Measurements from ENCODE around the gene CCDC7. TPM values are rescaled to one million over a fixed set of nuclear protein-coding genes. Genes with fewer than 3 reads are reported as not detected.

The CCDC7 gene
- total RNA-seq, 1 experiment from 2014 or later: 1.9 TPM

GRCh38 chr10:32786968-32787367, 341.0 kb downstream of the CCDC7 start:
- ATAC-seq (no peak), DNase-seq (ENCODE audit: low spot score) (no peak)
- POLR2A ChIA-PET: no interaction called here
- CTCF ChIA-PET: interaction anchor here (2.3 kb wide), 1 partner anchor 222 kb away, joined by 9 read pairs; no protein-coding TSS in a partner anchor
- TF ChIP-seq ZNF138 (CRISPR knock-in tag; conservative IDR thresholded peaks at IDR 0.05) (no peak), IRF1 (CRISPR knock-in tag; IDR thresholded peaks at IDR 0.05) (no peak), NR2C2 (CRISPR knock-in tag; IDR thresholded peaks at IDR 0.05) (no peak), ETV6 (CRISPR knock-in tag; IDR thresholded peaks at IDR 0.05) (no peak), AR (CRISPR knock-in tag; IDR thresholded peaks at IDR 0.05) (no peak), HMGA2 (CRISPR knock-in tag; IDR thresholded peaks at IDR 0.05) (no peak), ZNF232 (CRISPR knock-in tag; IDR thresholded peaks at IDR 0.05) (no peak), RORB (CRISPR knock-in tag; IDR thresholded peaks at IDR 0.05) (no peak), ERG (CRISPR knock-in tag; IDR thresholded peaks at IDR 0.05) (no peak), ESRRA (CRISPR knock-in tag; IDR thresholded peaks at IDR 0.05; ENCODE audit: borderline replicate concordance) (no peak), NR3C1 (CRISPR knock-in tag; conservative IDR thresholded peaks at IDR 0.05; ENCODE audit: low read depth) (no peak), ZBTB43 (CRISPR knock-in tag; IDR thresholded peaks at IDR 0.05) (no peak), ZNF423 (CRISPR knock-in tag; IDR thresholded peaks at IDR 0.05) (no peak), NFYB (CRISPR knock-in tag; conservative IDR thresholded peaks at IDR 0.05; ENCODE audit: low read depth) (no peak)
- TF ChIP-seq, protein P1, sequence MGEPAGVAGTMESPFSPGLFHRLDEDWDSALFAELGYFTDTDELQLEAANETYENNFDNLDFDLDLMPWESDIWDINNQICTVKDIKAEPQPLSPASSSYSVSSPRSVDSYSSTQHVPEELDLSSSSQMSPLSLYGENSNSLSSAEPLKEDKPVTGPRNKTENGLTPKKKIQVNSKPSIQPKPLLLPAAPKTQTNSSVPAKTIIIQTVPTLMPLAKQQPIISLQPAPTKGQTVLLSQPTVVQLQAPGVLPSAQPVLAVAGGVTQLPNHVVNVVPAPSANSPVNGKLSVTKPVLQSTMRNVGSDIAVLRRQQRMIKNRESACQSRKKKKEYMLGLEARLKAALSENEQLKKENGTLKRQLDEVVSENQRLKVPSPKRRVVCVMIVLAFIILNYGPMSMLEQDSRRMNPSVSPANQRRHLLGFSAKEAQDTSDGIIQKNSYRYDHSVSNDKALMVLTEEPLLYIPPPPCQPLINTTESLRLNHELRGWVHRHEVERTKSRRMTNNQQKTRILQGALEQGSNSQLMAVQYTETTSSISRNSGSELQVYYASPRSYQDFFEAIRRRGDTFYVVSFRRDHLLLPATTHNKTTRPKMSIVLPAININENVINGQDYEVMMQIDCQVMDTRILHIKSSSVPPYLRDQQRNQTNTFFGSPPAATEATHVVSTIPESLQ (CRISPR knock-in tag; IDR thresholded peaks at IDR 0.05): no peak
- TF ChIP-seq, protein P2, sequence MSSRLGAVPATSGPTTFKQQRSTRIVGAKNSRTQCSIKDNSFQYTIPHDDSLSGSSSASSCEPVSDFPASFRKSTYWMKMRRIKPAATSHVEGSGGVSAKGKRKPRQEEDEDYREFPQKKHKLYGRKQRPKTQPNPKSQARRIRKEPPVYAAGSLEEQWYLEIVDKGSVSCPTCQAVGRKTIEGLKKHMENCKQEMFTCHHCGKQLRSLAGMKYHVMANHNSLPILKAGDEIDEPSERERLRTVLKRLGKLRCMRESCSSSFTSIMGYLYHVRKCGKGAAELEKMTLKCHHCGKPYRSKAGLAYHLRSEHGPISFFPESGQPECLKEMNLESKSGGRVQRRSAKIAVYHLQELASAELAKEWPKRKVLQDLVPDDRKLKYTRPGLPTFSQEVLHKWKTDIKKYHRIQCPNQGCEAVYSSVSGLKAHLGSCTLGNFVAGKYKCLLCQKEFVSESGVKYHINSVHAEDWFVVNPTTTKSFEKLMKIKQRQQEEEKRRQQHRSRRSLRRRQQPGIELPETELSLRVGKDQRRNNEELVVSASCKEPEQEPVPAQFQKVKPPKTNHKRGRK (CRISPR knock-in tag; IDR thresholded peaks at IDR 0.05; ENCODE audit: borderline replicate concordance): no peak
- Mint-ChIP-seq H3K27ac (no peak overlapping the region), H3K36me3 (no peaks in the 10 kb centered on the region), H3K4me3 (no peak overlapping the region), H3K9me3 (no peaks in the 10 kb centered on the region), H3K27me3 (ENCODE audit: low read depth) (no peaks in the 10 kb centered on the region), H3K4me1 (no peaks in the 10 kb centered on the region)
